Natural killer cell (primary cell): Measurements from ENCODE around the gene PNKD. TPM values are rescaled to one million over a fixed set of nuclear protein-coding genes. Genes with fewer than 3 reads are reported as not detected.

ENCODE experiments used
- ATAC-seq, 3 donors: fragments of 150-1000 bp in 2 of 3; fragments of 200-7000 bp in 1 of 3; cut with Tn5 transposase; 1 replicate in 1 of 3; 2 replicates in 2 of 3; pipeline ENCODE4 v1.10.0; 2021; ENCODE audit warnings: mild to moderate bottlenecking in 2 of 3, moderate library complexity in 2 of 3
- DNase-seq, 2 donors: peaks; one replicate each; pipeline versions ENCODE4 v3.0.0 to v3.0.0-alpha.2; 2013 to 2021; ENCODE audit warnings: mixed read lengths in 1 of 2
- H3K27ac ChIP-seq: one replicate; pipeline ENCODE4 v1.5.1; 2013; ENCODE audit warnings: mild to moderate bottlenecking, low read length
- H3K27me3 ChIP-seq: one replicate; pipeline ENCODE4 v1.6.1; 2013; ENCODE audit warnings: low read length; ENCODE audit not compliant: control insufficient read depth, insufficient read depth
- H3K36me3 ChIP-seq: one replicate; pipeline ENCODE4 v1.6.1; 2013; ENCODE audit warnings: low read length; ENCODE audit not compliant: control insufficient read depth, insufficient read depth
- H3K4me1 ChIP-seq: one replicate; pipeline ENCODE4 v1.6.1; 2013; ENCODE audit warnings: low read length; ENCODE audit not compliant: control insufficient read depth, insufficient read depth
- H3K4me3 ChIP-seq: one replicate; pipeline ENCODE4 v1.5.1; 2013; ENCODE audit warnings: low read length
- H3K9me3 ChIP-seq: one replicate; pipeline ENCODE4 v1.6.1; 2013; ENCODE audit warnings: low read length; ENCODE audit not compliant: control insufficient read depth, insufficient read depth
- H3K27ac Mint-ChIP-seq, 2 donors: one replicate each; pipeline ENCODE4 v1.8.0; 2022; ENCODE audit warnings: mild to moderate bottlenecking in 2 of 2, mixed read lengths in 2 of 2, moderate library complexity in 1 of 2
- H3K27me3 Mint-ChIP-seq, 2 donors: one replicate each; pipeline ENCODE4 v1.8.0; 2022; ENCODE audit warnings: low read depth in 2 of 2, mixed read lengths in 2 of 2
- H3K36me3 Mint-ChIP-seq: one replicate; pipeline ENCODE4 v1.8.0; 2022; ENCODE audit warnings: mixed read lengths
- H3K4me1 Mint-ChIP-seq, 2 donors: one replicate each; pipeline ENCODE4 v1.8.0; 2022; ENCODE audit warnings: mixed read lengths in 2 of 2
- H3K4me3 Mint-ChIP-seq: one replicate; pipeline ENCODE4 v1.8.0; 2022; ENCODE audit warnings: mild to moderate bottlenecking, moderate library complexity, mixed read lengths
- H3K9me3 Mint-ChIP-seq, 2 donors: one replicate each; pipeline ENCODE4 v1.8.0; 2022; ENCODE audit warnings: mixed read lengths in 2 of 2
- CTCF ChIP-seq: fragments of 200-600 bp; IDR thresholded peaks from one replicate; pipeline ENCODE4 v1.8.0; 2022; ENCODE audit warnings: antibody characterized with exemption
- WGBS: methylation state at CpG from one replicate; pipeline ENCODE4 v1.1.7; 2013; ENCODE audit warnings: missing lambda C conversion rate; ENCODE audit not compliant: insufficient coverage; 5-methylcytosine and 5-hydroxymethylcytosine counted together
- intact Hi-C: fragments of 100-400 bp; cut with micrococcal nuclease; formaldehyde crosslinking; loops from one replicate; pipeline ENCODE4 v1.14.2; 2022
- total RNA-seq, 4 donors: library from RNA; stranded (reverse); fragments of 120-200 nt in 1 of 4; gene quantifications; one replicate each; pipeline versions ENCODE4 v1.2.3 to v1.2.4, GENCODE V29; 2013 to 2022

PNKD gene
- total RNA-seq, 3 donors from 2014 or later (not counting 1 experiment from before 2014, with no cell fraction given): 18.8 to 21.3 (median 18.9) TPM

- Mint-ChIP-seq H3K4me3 (no peak overlapping the region), H3K4me1 (peaks cover 35 to 57% of the 10 kb centered on the region in 2 donors), H3K27me3 (no peaks in the 10 kb centered on the region), H3K9me3 (no peaks in the 10 kb centered on the region), H3K27ac (no peak overlapping the region), H3K36me3 (no peaks in the 10 kb centered on the region)
- no peaks in the 10 kb centered on the region for H3K36me3 ChIP-seq
- peaks cover 66% of the 10 kb centered on the region for H3K4me1 ChIP-seq
- no peak overlapping the region for H3K4me3 ChIP-seq
- 96% methylated on average over 4 of the region's 5 CpGs for WGBS
- H3K27me3 ChIP-seq: no peaks in the 10 kb centered on the region
- intact Hi-C loops: no loop called here
- ATAC-seq (no peak), DNase-seq (no peak)
- TF ChIP-seq CTCF: no peak
- H3K27ac ChIP-seq: no peak overlapping the region
- H3K9me3 ChIP-seq: no peaks in the 10 kb centered on the region
These were observed 122.1 kb downstream of the PNKD start for GRCh38 chr2:218392459-218392858.

- peak overlapping the region in 1 of 2 donors; percentile 98 for H3K27ac Mint-ChIP-seq
- no peaks in the 10 kb centered on the region for H3K36me3 ChIP-seq
These were observed 122.7 kb downstream of the PNKD start for GRCh38 chr2:218392891-218393462.

GRCh38 chr2:218393750-218394290 lies 123.5 kb downstream of the PNKD start:
- ATAC-seq (no peak), DNase-seq (peak; percentile 36 to 66)
- Histone ChIP-seq H3K9me3 (no peaks in the 10 kb centered on the region), H3K27ac (peak overlapping the region; percentile 5), H3K27me3 (no peaks in the 10 kb centered on the region), H3K36me3 (no peaks in the 10 kb centered on the region), H3K4me1 (peaks cover 72% of the 10 kb centered on the region), H3K4me3 (no peak overlapping the region)
- H3K4me3 Mint-ChIP-seq: peak overlapping the region; percentile 45
- intact Hi-C loops: no loop called here
- H3K36me3 Mint-ChIP-seq: no peaks in the 10 kb centered on the region
- H3K27me3 Mint-ChIP-seq: no peaks in the 10 kb centered on the region
- H3K4me1 Mint-ChIP-seq: peaks cover 43 to 64% of the 10 kb centered on the region in 2 donors
- TF ChIP-seq CTCF: no peak
- H3K9me3 Mint-ChIP-seq: no peaks in the 10 kb centered on the region
- H3K27ac Mint-ChIP-seq: peak overlapping the region in 1 of 2 donors; percentile 98
- WGBS: 43% methylated on average over 8 of the region's 8 CpGs

More at GRCh38 chr2:218392891-218393462, 122.7 kb downstream of the PNKD start:
- H3K4me1 ChIP-seq: peaks cover 66% of the 10 kb centered on the region
- no peak for ATAC-seq
- DNase-seq: no peak
- intact Hi-C loops: no loop called here
- no peaks in the 10 kb centered on the region for H3K9me3 ChIP-seq
- H3K27ac ChIP-seq: no peak overlapping the region
- H3K27me3 ChIP-seq: no peaks in the 10 kb centered on the region
- Mint-ChIP-seq H3K36me3 (no peaks in the 10 kb centered on the region), H3K4me1 (peaks cover 38 to 61% of the 10 kb centered on the region in 2 donors), H3K4me3 (peak overlapping the region; percentile 45), H3K9me3 (no peaks in the 10 kb centered on the region), H3K27me3 (no peaks in the 10 kb centered on the region)
- 85% methylated on average over 16 of the region's 16 CpGs for WGBS
- H3K4me3 ChIP-seq: no peak overlapping the region
- TF ChIP-seq CTCF: no peak
